OCI-LY3 (cell line): ENCODE data around the gene KCMF1.

Experiments
- EZH2phosphoT487 ChIP-seq: fragments of 200-600 bp; shearing (Covaris generic); IDR thresholded peaks from 2 replicates; pipeline ENCODE4 v1.6.1; 2018; ENCODE audit warnings: antibody characterized with exemption, mixed run types, low read depth
- TF ChIP-seq, protein P1 (sequence below): fragments of 200-600, 300-600 bp; sonication (generic); IDR thresholded peaks from 2 replicates; pipeline ENCODE4 v1.5.1; 2014; ENCODE audit warnings: antibody characterized with exemption, low read length, low read depth

DNA sequence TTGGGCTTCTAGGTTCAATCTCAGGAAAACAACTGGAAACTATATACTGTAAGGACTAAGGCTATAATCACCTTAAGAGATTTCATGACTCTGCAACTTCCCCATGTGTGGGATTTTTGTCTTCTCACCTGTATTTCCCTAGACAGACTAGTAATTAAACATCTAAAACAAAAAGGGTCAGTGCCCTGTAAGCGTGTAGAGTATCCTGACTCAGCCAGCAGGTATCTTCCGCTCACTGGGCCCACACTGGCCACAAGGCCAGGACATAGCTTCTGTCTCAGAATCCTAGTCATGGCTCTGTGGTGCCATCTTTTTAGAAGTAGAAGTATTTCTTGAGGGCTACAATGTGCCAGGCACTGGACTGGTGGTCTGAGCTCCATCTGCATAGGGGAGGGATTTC is 28.8 kb upstream of the KCMF1 start:
- TF ChIP-seq, protein P1, sequence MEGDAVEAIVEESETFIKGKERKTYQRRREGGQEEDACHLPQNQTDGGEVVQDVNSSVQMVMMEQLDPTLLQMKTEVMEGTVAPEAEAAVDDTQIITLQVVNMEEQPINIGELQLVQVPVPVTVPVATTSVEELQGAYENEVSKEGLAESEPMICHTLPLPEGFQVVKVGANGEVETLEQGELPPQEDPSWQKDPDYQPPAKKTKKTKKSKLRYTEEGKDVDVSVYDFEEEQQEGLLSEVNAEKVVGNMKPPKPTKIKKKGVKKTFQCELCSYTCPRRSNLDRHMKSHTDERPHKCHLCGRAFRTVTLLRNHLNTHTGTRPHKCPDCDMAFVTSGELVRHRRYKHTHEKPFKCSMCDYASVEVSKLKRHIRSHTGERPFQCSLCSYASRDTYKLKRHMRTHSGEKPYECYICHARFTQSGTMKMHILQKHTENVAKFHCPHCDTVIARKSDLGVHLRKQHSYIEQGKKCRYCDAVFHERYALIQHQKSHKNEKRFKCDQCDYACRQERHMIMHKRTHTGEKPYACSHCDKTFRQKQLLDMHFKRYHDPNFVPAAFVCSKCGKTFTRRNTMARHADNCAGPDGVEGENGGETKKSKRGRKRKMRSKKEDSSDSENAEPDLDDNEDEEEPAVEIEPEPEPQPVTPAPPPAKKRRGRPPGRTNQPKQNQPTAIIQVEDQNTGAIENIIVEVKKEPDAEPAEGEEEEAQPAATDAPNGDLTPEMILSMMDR, result no peak
- no peak for TF ChIP-seq EZH2phosphoT487
